Prostate gland (tissue), 2 donors: ENCODE results near the gene F8A1. TPM values are rescaled to one million over a fixed set of nuclear protein-coding genes. Genes with fewer than 3 reads are reported as not detected.
"Not testable (repeated sequence)": the region's sequence is repeated elsewhere in the genome, so short reads cannot be mapped to it uniquely, and the experiment has no call there.

Experiments
- DNase-seq: peaks from one replicate; pipeline ENCODE4 v3.0.0-alpha.2; 2019; ENCODE audit warnings: low spot score
- H3K27ac ChIP-seq, 2 donors: fragments of 200-600 bp; sonication (generic); 2 replicates each; pipeline ENCODE4 v1.5.1; 2017 to 2019
- H3K27me3 ChIP-seq: fragments of 200-600 bp; sonication (generic); replicated peaks from 2 replicates; pipeline ENCODE4 v1.5.1; 2019; ENCODE audit not compliant: insufficient read depth
- H3K36me3 ChIP-seq, 2 donors: fragments of 200-600 bp; sonication (generic); 1 replicate in 1 of 2; 2 replicates in 1 of 2; pipeline versions ENCODE4 v1.5.1 to v1.8.1; 2017 to 2019
- H3K4me1 ChIP-seq: fragments of 200-600 bp; sonication (generic); replicated peaks from 2 replicates; pipeline ENCODE4 v1.5.1; 2019
- H3K4me3 ChIP-seq, 2 donors: fragments of 200-600 bp; sonication (generic); 2 replicates each; pipeline ENCODE4 v1.5.1; 2017 to 2019
- H3K9me3 ChIP-seq: fragments of 200-600 bp; sonication (generic); 2 replicates; pipeline ENCODE4 v1.5.1; 2017
- CTCF ChIP-seq, 4 experiments: fragments of 200-600 bp in 2 of 4; fragments of 450-650 bp in 2 of 4; sonication (generic) in 2 of 4; IDR thresholded peaks; 1 replicate in 3 of 4; 2 replicates in 1 of 4; pipeline ENCODE4 v1.5.1; 2016 to 2019; ENCODE audit warnings: antibody characterized with exemption in 4 of 4, mild to moderate bottlenecking in 2 of 4, moderate library complexity in 2 of 4
- POLR2A ChIP-seq: fragments of 450-650 bp; IDR thresholded peaks from one replicate; pipeline ENCODE4 v1.6.1; 2016; ENCODE audit warnings: antibody characterized with exemption, mild to moderate bottlenecking
- POLR2AphosphoS5 ChIP-seq: sonication (generic); formaldehyde crosslinking; IDR thresholded peaks from one replicate; pipeline ENCODE4 v1.6.1; 2017; ENCODE audit warnings: antibody characterized with exemption
- WGBS: methylation state at CpG from one replicate; pipeline ENCODE4 v1.1.5; 2018; 5-methylcytosine and 5-hydroxymethylcytosine counted together
- intact Hi-C: fragments of 100-400 bp; cut with DNase I; formaldehyde crosslinking; loops from one replicate; pipeline ENCODE4 v1.14.2; 2022
- microRNA counts, 2 donors: library from miRNA; unstranded; fragments of <30 nt; microRNA quantifications; one replicate each; lab custom pipeline; 2016 to 2017
- microRNA-seq: library from miRNA; unstranded; fragments of <30 nt; microRNA quantifications from one replicate; pipeline ENCODE4, GENCODE V29; 2016
- small RNA-seq, 2 donors: library from RNA; depleted of rRNA; stranded (forward); fragments of <200 nt; gene quantifications; one replicate each; pipeline ENCODE3, GENCODE V24; 2016
- total RNA-seq, 2 donors: library from RNA; depleted of rRNA; stranded (reverse); fragments of >200 nt; gene quantifications; one replicate each; pipeline ENCODE4 v1.1.0, GENCODE V29; 2016

F8A1 gene
- total RNA-seq, 2 donors from 2014 or later = 12.3 TPM; not detected in 1

GRCh38 chrX:154908821-154909220 is 22.7 kb downstream of the F8A1 start:
- no peaks in the 10 kb centered on the region for H3K4me1 ChIP-seq
- no peak overlapping the region for H3K4me3 ChIP-seq
- H3K36me3 ChIP-seq = no peaks in the 10 kb centered on the region
- WGBS = 100% methylated on average over 3 of the region's 3 CpGs
- intact Hi-C loops = no loop called here
- TF ChIP-seq POLR2AphosphoS5 (no peak), CTCF (IDR thresholded peaks at IDR 0.05) (no peak), POLR2A (no peak)
- no peak overlapping the region for H3K27ac ChIP-seq
- no peaks in the 10 kb centered on the region for H3K9me3 ChIP-seq
- H3K27me3 ChIP-seq = no peaks in the 10 kb centered on the region
- no peak for DNase-seq

- intact Hi-C loops, DNase-seq, H3K27ac ChIP-seq, H3K4me1 ChIP-seq, H3K4me3 ChIP-seq, H3K9me3 ChIP-seq, H3K27me3 ChIP-seq, H3K36me3 ChIP-seq: not testable (repeated sequence)
- 100% methylated on average over 4 of the region's 4 CpGs for WGBS
These were observed 23.9 kb downstream of the F8A1 start for GRCh38 chrX:154910048-154910447.

- H3K9me3 ChIP-seq, H3K27ac ChIP-seq, H3K4me3 ChIP-seq, H3K36me3 ChIP-seq, intact Hi-C loops, H3K4me1 ChIP-seq, DNase-seq, H3K27me3 ChIP-seq: not testable (repeated sequence)
- WGBS = 86% methylated on average over 10 of the region's 11 CpGs
These were observed 24.4 kb downstream of the F8A1 start for GRCh38 chrX:154910528-154910927.

- Histone ChIP-seq H3K27me3 (no peaks in the 10 kb centered on the region), H3K27ac (no peak overlapping the region), H3K36me3 (no peaks in the 10 kb centered on the region), H3K9me3 (no peaks in the 10 kb centered on the region), H3K4me1 (no peaks in the 10 kb centered on the region), H3K4me3 (no peak overlapping the region)
- WGBS = 100% methylated on average over 2 of the region's 2 CpGs
- TF ChIP-seq CTCF (IDR thresholded peaks at IDR 0.05) (no peak), POLR2AphosphoS5 (no peak), POLR2A (no peak)
- DNase-seq = no peak
- intact Hi-C loops = no loop called here
These were observed 27.9 kb downstream of the F8A1 start for GRCh38 chrX:154914052-154914451.

GRCh38 chrX:154918060-154918483 is 31.9 kb downstream of the F8A1 start:
- intact Hi-C loops = no loop called here
- no peaks in the 10 kb centered on the region for H3K36me3 ChIP-seq
- TF ChIP-seq POLR2A (no peak), CTCF (IDR thresholded peaks at IDR 0.05) (peak in 3 of 4 experiments; percentile 19 to 55 (median 49))
- peak; percentile 13 for DNase-seq
- no peaks in the 10 kb centered on the region for H3K27me3 ChIP-seq
- H3K9me3 ChIP-seq = no peaks in the 10 kb centered on the region
- WGBS = 8% methylated on average over 5 of the region's 5 CpGs
- no peak overlapping the region for H3K4me3 ChIP-seq
- H3K27ac ChIP-seq = no peak overlapping the region
- no peaks in the 10 kb centered on the region for H3K4me1 ChIP-seq

GRCh38 chrX:154924771-154925170 is 38.6 kb downstream of the F8A1 start:
- H3K9me3 ChIP-seq, intact Hi-C loops, DNase-seq, H3K36me3 ChIP-seq, H3K4me1 ChIP-seq, H3K27me3 ChIP-seq, H3K27ac ChIP-seq, H3K4me3 ChIP-seq: not testable (repeated sequence)
- 94% methylated on average over 5 of the region's 5 CpGs for WGBS

MicroRNAs encoded within 50 kb of the gene (microRNA counts, 767-probe panel; counts per million panel counts)
- microRNA hsa-miR-1184 (lab: Ali Mortazavi, UCI) = 0 to 431 counts per million in 2 donors

Small RNA genes lying within 50 kb of the gene (microRNA-seq; reads per million reads assigned to microRNA genes)
- not detected for gene MIR1184-1

Small RNA genes lying within 50 kb of the gene (small RNA-seq; reads per million reads assigned to genes)
- gene MIR1184-1 = 0 reads per million in 2 donors

Other genes with a start within 250 kb of the F8A1 start
- 10 to 100 TPM in 1 of 2 donors, not detected in 1; 15.4 TPM for gene CTAG2, start 232.8 kb upstream of the F8A1 start, total RNA-seq
- gene GAB3, start 135.3 kb upstream of the F8A1 start, total RNA-seq = 10 to 100 TPM in 1 of 2 donors, 1 to 10 TPM in 1; 1.5 to 12.8 TPM
- gene DKC1, start 123.5 kb upstream of the F8A1 start, total RNA-seq = 10 to 100 TPM; 22.6 to 58.2 TPM
- gene MPP1, start 80.9 kb upstream of the F8A1 start, total RNA-seq = 10 to 100 TPM; 38.2 to 43.6 TPM
- gene SMIM9, start 51.7 kb upstream of the F8A1 start, total RNA-seq = not detected
- gene F8, start 136.4 kb downstream of the F8A1 start, total RNA-seq = 10 to 100 TPM; 13.2 to 39.1 TPM
- gene FUNDC2, start 140.5 kb downstream of the F8A1 start, total RNA-seq = 10 to 100 TPM; 47.0 to 72.7 TPM
- gene CMC4, start 184.8 kb downstream of the F8A1 start, total RNA-seq = 10 to 100 TPM; 23.2 to 27.4 TPM
- 10 to 100 TPM in 1 of 2 donors, under 1 TPM in 1; 0.36 to 15.8 TPM for gene MTCP1, start 184.8 kb downstream of the F8A1 start, total RNA-seq
- gene BRCC3, start 185.2 kb downstream of the F8A1 start, total RNA-seq = 10 to 100 TPM in 1 of 2 donors, 1 to 10 TPM in 1; 10.0 to 19.3 TPM